Measurements from ENCODE around the gene ARAP1.

The ARAP1 gene

GRCh38 chr11:72665911-72666472 is 86.2 kb downstream of the ARAP1 start:
- H3K4me3 ChIP-seq (ENCODE audit: low read depth, low read length) = no peak overlapping the region
- no peak for TF ChIP-seq CTCF (IDR thresholded peaks at IDR 0.05; ENCODE audit: low read depth, low read length)

GRCh38 chr11:72662036-72662435 is 90.2 kb downstream of the ARAP1 start:
- TF ChIP-seq CTCF (IDR thresholded peaks at IDR 0.05; ENCODE audit: low read depth, low read length) = no peak
- H3K4me3 ChIP-seq (ENCODE audit: low read depth, low read length) = no peak overlapping the region

GRCh38 chr11:72661486-72661885 is 90.7 kb downstream of the ARAP1 start:
- no peak overlapping the region for H3K4me3 ChIP-seq (ENCODE audit: low read depth, low read length)
- TF ChIP-seq CTCF (IDR thresholded peaks at IDR 0.05; ENCODE audit: low read depth, low read length) = no peak

GRCh38 chr11:72658989-72659640 is 93.1 kb downstream of the ARAP1 start:
- no peak overlapping the region for H3K4me3 ChIP-seq (ENCODE audit: low read depth, low read length)
- TF ChIP-seq CTCF (IDR thresholded peaks at IDR 0.05; ENCODE audit: low read depth, low read length) = no peak

- no peak overlapping the region for H3K4me3 ChIP-seq (ENCODE audit: low read depth, low read length)
- TF ChIP-seq CTCF (IDR thresholded peaks at IDR 0.05; ENCODE audit: low read depth, low read length) = no peak
Observed at GRCh38 chr11:72657411-72658100, 94.7 kb downstream of the ARAP1 start.

GRCh38 chr11:72655896-72656464 is 96.2 kb downstream of the ARAP1 start:
- no peak for TF ChIP-seq CTCF (IDR thresholded peaks at IDR 0.05; ENCODE audit: low read depth, low read length)

GRCh38 chr11:72655014-72655413 is 97.2 kb downstream of the ARAP1 start:
- no peak for TF ChIP-seq CTCF (IDR thresholded peaks at IDR 0.05; ENCODE audit: low read depth, low read length)
- no peak overlapping the region for H3K4me3 ChIP-seq (ENCODE audit: low read depth, low read length)

More at GRCh38 chr11:72655896-72656464, 96.2 kb downstream of the ARAP1 start:
- no peak overlapping the region for H3K4me3 ChIP-seq (ENCODE audit: low read depth, low read length)
